HCT116 (cell line): ENCODE data around the gene PFDN5. TPM values are rescaled to one million over a fixed set of nuclear protein-coding genes. Genes with fewer than 3 reads are reported as not detected.

Source experiments
- ATAC-seq: fragments of 200-7000 bp; cut with Tn5 transposase; 2 replicates; pipeline ENCODE4 v1.9.1; 2020; ENCODE audit warnings: mild to moderate bottlenecking, moderate library complexity
- BruUV-seq: library from RNA; stranded (reverse); fragments of 400-500 nt; replicated peaks from 2 replicates; lab custom pipeline; 2021; lab: Mats Ljungman, UMichigan
- CTCF ChIA-PET: fragments of 300-600 bp; sonication (Branson Sonifier 250); formaldehyde crosslinking; loops from one replicate; lab custom pipeline; 2021; ENCODE audit warnings: antibody characterized with exemption; lab: Charles Lee
- POLR2A ChIA-PET: fragments of 300-600, 350-600 bp; sonication (Branson Sonifier 250); formaldehyde crosslinking; loops from one replicate; lab custom pipeline; 2021; ENCODE audit warnings: antibody characterized with exemption; lab: Charles Lee
- RAD21 ChIA-PET, 2 experiments: fragments of 300-600 bp; sonication (Branson Sonifier 250); formaldehyde crosslinking; loops; one replicate each; lab custom pipeline; 2023; ENCODE audit warnings: low total read pairs in 2 of 2; ENCODE audit not compliant: uncharacterized antibody in 2 of 2, unreplicated experiment in 2 of 2, low non-redundant PET in 1 of 2; lab: Charles Lee
- DNase-seq: peaks from one replicate; pipeline ENCODE4 v3.0.0-alpha.2; 2010; ENCODE audit warnings: low read depth, low spot score
- H2AFZ ChIP-seq: fragments of 200-600 bp; shearing (Covaris generic), sonication (generic); 2 replicates; pipeline ENCODE4 v1.6.1; 2017; ENCODE audit warnings: low read depth, mixed run types, mixed read lengths, antibody characterized with exemption, low read length; ENCODE audit not compliant: poor library complexity, severe bottlenecking
- H3K27ac ChIP-seq: 2 replicates; pipeline ENCODE4 v1.5.1; 2012; ENCODE audit warnings: low read depth, low read length
- H3K27me3 ChIP-seq: fragments of 200-600 bp; sonication (generic); 2 replicates; pipeline ENCODE4 v1.6.1; 2016; ENCODE audit warnings: mixed run types, low read length, mixed read lengths; ENCODE audit not compliant: insufficient read depth
- H3K36me3 ChIP-seq, 2 experiments: fragments of 200-500 bp in 1 of 2; fragments of 200-600 bp in 1 of 2; sonication (Bioruptor generic) in 1 of 2; sonication (generic) in 1 of 2; 2 replicates each; pipeline versions ENCODE4 v1.5.1 to v1.6.1; 2014 to 2016; ENCODE audit warnings: low read length in 2 of 2, inconsistent platforms in 1 of 2, mixed read lengths in 1 of 2, mixed run types in 1 of 2; ENCODE audit not compliant: insufficient read depth in 2 of 2, control insufficient read depth in 1 of 2
- H3K4me1 ChIP-seq, 2 experiments: fragments of 200-600 bp in 1 of 2; sonication (generic) in 1 of 2; 2 replicates each; pipeline versions ENCODE4 v1.5.1 to v1.6.1; 2012 to 2017; ENCODE audit warnings: low read length in 2 of 2, inconsistent platforms in 1 of 2, mild to moderate bottlenecking in 1 of 2, mixed read lengths in 1 of 2, mixed run types in 1 of 2, moderate library complexity in 1 of 2; ENCODE audit not compliant: insufficient read depth in 2 of 2, control insufficient read depth in 1 of 2
- H3K4me2 ChIP-seq: fragments of 200-600 bp; sonication (generic); 2 replicates; pipeline ENCODE4 v1.6.1; 2017; ENCODE audit warnings: mixed run types, low read length, mixed read lengths
- H3K4me3 ChIP-seq, 2 experiments: fragments of 200-600 bp in 1 of 2; sonication (generic) in 1 of 2; replicated peaks in 1 of 2; 2 replicates each; pipeline ENCODE4 v1.5.1; 2011 to 2016; ENCODE audit warnings: low read length in 2 of 2, control low read depth in 1 of 2, low read depth in 1 of 2, mild to moderate bottlenecking in 1 of 2, mixed read lengths in 1 of 2, mixed run types in 1 of 2
- H3K79me2 ChIP-seq: fragments of 200-600 bp; sonication (generic); 2 replicates; pipeline ENCODE4 v1.6.1; 2017; ENCODE audit warnings: mild to moderate bottlenecking, mixed run types, low read length, moderate library complexity, mixed read lengths; ENCODE audit not compliant: insufficient read depth
- H3K9ac ChIP-seq: fragments of 200-600 bp; sonication (generic); 2 replicates; pipeline ENCODE4 v1.6.1; 2016; ENCODE audit warnings: low read length, mixed read lengths
- H3K9me2 ChIP-seq: fragments of 200-600 bp; sonication (generic), shearing (Covaris generic); 2 replicates; pipeline ENCODE4 v1.6.1; 2017; ENCODE audit warnings: mixed run types, mild to moderate bottlenecking, moderate library complexity; ENCODE audit not compliant: insufficient read depth
- H3K9me3 ChIP-seq, 2 experiments: fragments of 200-500 bp in 1 of 2; fragments of 200-600 bp in 1 of 2; sonication (Bioruptor generic) in 1 of 2; sonication (generic) in 1 of 2; 2 replicates each; pipeline ENCODE4 v1.6.1; 2014 to 2017; ENCODE audit warnings: low read length in 2 of 2, mixed read lengths in 2 of 2, inconsistent platforms in 1 of 2, low read depth in 1 of 2, mild to moderate bottlenecking in 1 of 2, mixed run types in 1 of 2, moderate library complexity in 1 of 2; ENCODE audit not compliant: control insufficient read depth in 1 of 2, insufficient read depth in 1 of 2
- H4K20me1 ChIP-seq: fragments of 200-600 bp; sonication (generic), shearing (Covaris generic); 2 replicates; pipeline ENCODE4 v1.6.1; 2017; ENCODE audit warnings: mixed run types, mild to moderate bottlenecking, moderate library complexity; ENCODE audit not compliant: insufficient read depth
- CBX3 ChIP-seq: IDR thresholded peaks from 2 replicates; pipeline ENCODE4 v1.6.1; 2012; ENCODE audit warnings: low read depth
- EGR1 ChIP-seq: IDR thresholded peaks from 2 replicates; pipeline ENCODE4 v1.6.1; 2012; ENCODE audit warnings: low read depth
- ELF1 ChIP-seq: IDR thresholded peaks from 2 replicates; pipeline ENCODE4 v1.6.1; 2012; ENCODE audit warnings: low read depth, borderline replicate concordance
- EZH2 ChIP-seq: fragments of 200-600 bp; sonication (generic); IDR thresholded peaks from 2 replicates; pipeline ENCODE4 v1.6.1; 2017; ENCODE audit warnings: antibody characterized with exemption, mixed run types
- EZH2phosphoT487 ChIP-seq: fragments of 200-600 bp; IDR thresholded peaks from 2 replicates; pipeline ENCODE4 v1.6.1; 2018; ENCODE audit warnings: antibody characterized with exemption, borderline replicate concordance
- JUND ChIP-seq: IDR thresholded peaks from 2 replicates; pipeline ENCODE4 v1.6.1; 2012
- POLR2AphosphoS5 ChIP-seq: IDR thresholded peaks from 2 replicates; pipeline ENCODE4 v1.6.1; 2011; ENCODE audit warnings: mild to moderate bottlenecking, low read depth, low read length, moderate library complexity
- RAD21 ChIP-seq: IDR thresholded peaks from 2 replicates; pipeline ENCODE4 v1.6.1; 2012; ENCODE audit warnings: low read depth, mild to moderate bottlenecking
- SIN3A ChIP-seq: IDR thresholded peaks from 2 replicates; pipeline ENCODE4 v1.6.1; 2012; ENCODE audit warnings: low read depth
- SRF ChIP-seq: IDR thresholded peaks from 2 replicates; pipeline ENCODE4 v1.6.1; 2012; ENCODE audit warnings: low read depth
- TCF7L2 ChIP-seq: IDR thresholded peaks from 2 replicates; pipeline ENCODE4 v1.7.0; 2011; ENCODE audit warnings: borderline replicate concordance, inconsistent platforms; ENCODE audit not compliant: insufficient read depth, insufficient read length; ENCODE audit errors: extremely low read depth
- YY1 ChIP-seq: IDR thresholded peaks from 2 replicates; pipeline ENCODE4 v1.6.1; 2011; ENCODE audit warnings: low read length, low read depth, moderate library complexity, mild to moderate bottlenecking; ENCODE audit not compliant: insufficient replicate concordance; ENCODE audit errors: extremely low read depth
- ZFX ChIP-seq: fragments of 450-650 bp; IDR thresholded peaks from 2 replicates; pipeline ENCODE4 v1.6.1; 2017
- ZNF274 ChIP-seq: fragments of 200-500 bp; sonication (Bioruptor generic); IDR thresholded peaks from 2 replicates; pipeline ENCODE4 v1.6.1; 2014; ENCODE audit warnings: mild to moderate bottlenecking, low read depth, low read length, inconsistent platforms
- intact Hi-C: fragments of 100-400 bp; cut with micrococcal nuclease; formaldehyde crosslinking; loops from 2 replicates; pipeline ENCODE4 v1.10.0; 2022
- total RNA-seq: library from RNA; stranded (reverse); gene quantifications from one replicate; pipeline ENCODE4 v1.2.1, GENCODE V29; 2021; ENCODE audit not compliant: unreplicated experiment
- TF ChIP-seq, protein P1 (sequence below): IDR thresholded peaks from 2 replicates; pipeline ENCODE4 v1.6.1; 2012; ENCODE audit warnings: low read depth
- TF ChIP-seq, protein P2 (sequence below): IDR thresholded peaks from 2 replicates; pipeline ENCODE4 v1.6.1; 2011; ENCODE audit warnings: mild to moderate bottlenecking, low read length, moderate library complexity; ENCODE audit not compliant: insufficient replicate concordance; ENCODE audit errors: extremely low read depth
- TF ChIP-seq, protein P3 (sequence below): IDR thresholded peaks from 2 replicates; pipeline ENCODE4 v1.6.1; 2012
- TF ChIP-seq, protein P4 (sequence below), 3 experiments: fragments of 200-600 bp in 1 of 3; sonication (generic) in 1 of 3; IDR thresholded peaks in 2 of 3; conservative IDR thresholded peaks in 1 of 3; 2 replicates each; pipeline ENCODE4 v1.5.1; 2012 to 2017; ENCODE audit warnings: low read depth in 2 of 3, low read length in 2 of 3, antibody characterized with exemption in 1 of 3, borderline replicate concordance in 1 of 3, control low read depth in 1 of 3, mild to moderate bottlenecking in 1 of 3, mixed read lengths in 1 of 3, mixed run types in 1 of 3, moderate library complexity in 1 of 3; ENCODE audit not compliant: insufficient read depth in 1 of 3

The PFDN5 gene
- total RNA-seq, 1 experiment from 2014 or later = 318 TPM

DNA sequence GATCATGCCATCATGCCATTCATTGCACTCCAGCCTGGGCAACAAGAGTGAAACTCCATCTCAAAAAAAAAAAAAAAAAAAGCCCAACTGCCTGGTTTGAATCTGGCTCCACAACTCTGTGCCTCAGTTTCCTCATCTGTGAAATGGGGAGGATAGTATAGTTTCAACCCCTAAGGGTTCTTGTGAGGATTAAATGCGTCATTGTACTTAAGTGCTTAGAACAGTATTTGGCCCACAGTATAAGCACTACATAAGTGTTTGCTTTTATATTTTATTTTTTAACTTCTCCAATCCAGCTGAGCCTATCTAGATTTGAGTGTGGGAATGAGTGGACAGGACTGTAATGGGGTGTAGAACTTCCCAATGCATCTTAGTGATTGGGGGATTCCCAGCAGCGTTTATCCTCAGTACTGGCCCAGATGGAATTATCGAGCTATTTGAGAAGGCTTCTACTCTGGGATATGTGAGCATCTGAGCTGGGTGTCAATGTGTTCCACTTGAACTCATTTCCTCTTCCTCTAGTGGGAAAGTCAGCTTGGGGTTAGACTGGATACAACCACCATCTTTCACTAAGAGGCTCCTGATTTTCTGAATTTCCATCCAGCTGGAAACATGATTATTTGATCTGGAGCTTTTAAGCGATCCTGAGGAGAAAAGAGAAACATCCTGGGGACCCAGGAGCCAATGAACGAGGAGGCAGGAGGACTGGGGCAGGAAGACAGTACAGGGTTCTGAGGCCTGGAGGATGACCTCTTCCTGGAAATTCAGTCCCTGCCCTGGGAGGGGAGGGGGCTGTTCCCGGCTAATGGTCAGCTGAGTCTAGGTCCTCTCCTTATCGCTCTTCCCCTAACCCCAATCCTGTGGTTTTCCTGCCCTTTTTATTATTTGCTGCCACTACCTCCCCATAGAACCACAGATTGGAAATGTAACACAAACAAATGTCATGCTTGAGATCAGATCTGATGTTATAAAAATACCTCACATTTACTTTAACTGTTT, 36.5 kb upstream of the PFDN5 start:
- BruUV-seq = no TSS peak
- RAD21 ChIA-PET = no interaction called here
- H3K4me3 ChIP-seq = no peak overlapping the region
- no peak overlapping the region for H3K9ac ChIP-seq
- no peaks in the 10 kb centered on the region for H3K4me1 ChIP-seq
- no peaks in the 10 kb centered on the region for H3K27me3 ChIP-seq
- intact Hi-C loops = no loop called here
- no peak overlapping the region for H3K4me2 ChIP-seq
- peaks cover 0 to 2% of the 10 kb centered on the region in 2 experiments; a peak in 1 of 4 replicates for H3K36me3 ChIP-seq
- no peaks in the 10 kb centered on the region for H3K79me2 ChIP-seq
- ATAC-seq (no peak), DNase-seq (no peak)
- H4K20me1 ChIP-seq = no peaks in the 10 kb centered on the region
- no peaks in the 10 kb centered on the region for H3K9me2 ChIP-seq
- CTCF ChIA-PET = interaction anchor here (0.5 to 1.4 kb wide), 3 partner anchors 9 to 193 kb away, joined by 3 to 4 read pairs (median 4); partner anchors contain the start of gene ESPL1
- POLR2A ChIA-PET = no interaction called here
- H3K27ac ChIP-seq = no peak overlapping the region
- no peaks in the 10 kb centered on the region for H3K9me3 ChIP-seq
- H2AFZ ChIP-seq = no peak overlapping the region
- TF ChIP-seq YY1 (no peak), EGR1 (no peak), ZFX (no peak), JUND (no peak), CBX3 (no peak), EZH2phosphoT487 (no peak), TCF7L2 (no peak), ELF1 (no peak), SRF (no peak), POLR2AphosphoS5 (no peak), RAD21 (no peak), SIN3A (no peak), ZNF274 (no peak), EZH2 (no peak)
- TF ChIP-seq, protein P1, sequence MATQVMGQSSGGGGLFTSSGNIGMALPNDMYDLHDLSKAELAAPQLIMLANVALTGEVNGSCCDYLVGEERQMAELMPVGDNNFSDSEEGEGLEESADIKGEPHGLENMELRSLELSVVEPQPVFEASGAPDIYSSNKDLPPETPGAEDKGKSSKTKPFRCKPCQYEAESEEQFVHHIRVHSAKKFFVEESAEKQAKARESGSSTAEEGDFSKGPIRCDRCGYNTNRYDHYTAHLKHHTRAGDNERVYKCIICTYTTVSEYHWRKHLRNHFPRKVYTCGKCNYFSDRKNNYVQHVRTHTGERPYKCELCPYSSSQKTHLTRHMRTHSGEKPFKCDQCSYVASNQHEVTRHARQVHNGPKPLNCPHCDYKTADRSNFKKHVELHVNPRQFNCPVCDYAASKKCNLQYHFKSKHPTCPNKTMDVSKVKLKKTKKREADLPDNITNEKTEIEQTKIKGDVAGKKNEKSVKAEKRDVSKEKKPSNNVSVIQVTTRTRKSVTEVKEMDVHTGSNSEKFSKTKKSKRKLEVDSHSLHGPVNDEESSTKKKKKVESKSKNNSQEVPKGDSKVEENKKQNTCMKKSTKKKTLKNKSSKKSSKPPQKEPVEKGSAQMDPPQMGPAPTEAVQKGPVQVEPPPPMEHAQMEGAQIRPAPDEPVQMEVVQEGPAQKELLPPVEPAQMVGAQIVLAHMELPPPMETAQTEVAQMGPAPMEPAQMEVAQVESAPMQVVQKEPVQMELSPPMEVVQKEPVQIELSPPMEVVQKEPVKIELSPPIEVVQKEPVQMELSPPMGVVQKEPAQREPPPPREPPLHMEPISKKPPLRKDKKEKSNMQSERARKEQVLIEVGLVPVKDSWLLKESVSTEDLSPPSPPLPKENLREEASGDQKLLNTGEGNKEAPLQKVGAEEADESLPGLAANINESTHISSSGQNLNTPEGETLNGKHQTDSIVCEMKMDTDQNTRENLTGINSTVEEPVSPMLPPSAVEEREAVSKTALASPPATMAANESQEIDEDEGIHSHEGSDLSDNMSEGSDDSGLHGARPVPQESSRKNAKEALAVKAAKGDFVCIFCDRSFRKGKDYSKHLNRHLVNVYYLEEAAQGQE = no peak
- TF ChIP-seq, protein P2, sequence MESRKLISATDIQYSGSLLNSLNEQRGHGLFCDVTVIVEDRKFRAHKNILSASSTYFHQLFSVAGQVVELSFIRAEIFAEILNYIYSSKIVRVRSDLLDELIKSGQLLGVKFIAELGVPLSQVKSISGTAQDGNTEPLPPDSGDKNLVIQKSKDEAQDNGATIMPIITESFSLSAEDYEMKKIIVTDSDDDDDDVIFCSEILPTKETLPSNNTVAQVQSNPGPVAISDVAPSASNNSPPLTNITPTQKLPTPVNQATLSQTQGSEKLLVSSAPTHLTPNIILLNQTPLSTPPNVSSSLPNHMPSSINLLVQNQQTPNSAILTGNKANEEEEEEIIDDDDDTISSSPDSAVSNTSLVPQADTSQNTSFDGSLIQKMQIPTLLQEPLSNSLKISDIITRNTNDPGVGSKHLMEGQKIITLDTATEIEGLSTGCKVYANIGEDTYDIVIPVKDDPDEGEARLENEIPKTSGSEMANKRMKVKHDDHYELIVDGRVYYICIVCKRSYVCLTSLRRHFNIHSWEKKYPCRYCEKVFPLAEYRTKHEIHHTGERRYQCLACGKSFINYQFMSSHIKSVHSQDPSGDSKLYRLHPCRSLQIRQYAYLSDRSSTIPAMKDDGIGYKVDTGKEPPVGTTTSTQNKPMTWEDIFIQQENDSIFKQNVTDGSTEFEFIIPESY = no peak
- TF ChIP-seq, protein P3, sequence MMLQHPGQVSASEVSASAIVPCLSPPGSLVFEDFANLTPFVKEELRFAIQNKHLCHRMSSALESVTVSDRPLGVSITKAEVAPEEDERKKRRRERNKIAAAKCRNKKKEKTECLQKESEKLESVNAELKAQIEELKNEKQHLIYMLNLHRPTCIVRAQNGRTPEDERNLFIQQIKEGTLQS = no peak
- TF ChIP-seq, protein P4, sequence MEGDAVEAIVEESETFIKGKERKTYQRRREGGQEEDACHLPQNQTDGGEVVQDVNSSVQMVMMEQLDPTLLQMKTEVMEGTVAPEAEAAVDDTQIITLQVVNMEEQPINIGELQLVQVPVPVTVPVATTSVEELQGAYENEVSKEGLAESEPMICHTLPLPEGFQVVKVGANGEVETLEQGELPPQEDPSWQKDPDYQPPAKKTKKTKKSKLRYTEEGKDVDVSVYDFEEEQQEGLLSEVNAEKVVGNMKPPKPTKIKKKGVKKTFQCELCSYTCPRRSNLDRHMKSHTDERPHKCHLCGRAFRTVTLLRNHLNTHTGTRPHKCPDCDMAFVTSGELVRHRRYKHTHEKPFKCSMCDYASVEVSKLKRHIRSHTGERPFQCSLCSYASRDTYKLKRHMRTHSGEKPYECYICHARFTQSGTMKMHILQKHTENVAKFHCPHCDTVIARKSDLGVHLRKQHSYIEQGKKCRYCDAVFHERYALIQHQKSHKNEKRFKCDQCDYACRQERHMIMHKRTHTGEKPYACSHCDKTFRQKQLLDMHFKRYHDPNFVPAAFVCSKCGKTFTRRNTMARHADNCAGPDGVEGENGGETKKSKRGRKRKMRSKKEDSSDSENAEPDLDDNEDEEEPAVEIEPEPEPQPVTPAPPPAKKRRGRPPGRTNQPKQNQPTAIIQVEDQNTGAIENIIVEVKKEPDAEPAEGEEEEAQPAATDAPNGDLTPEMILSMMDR (IDR thresholded peaks at IDR 0.05 in 2 of 3, conservative IDR thresholded peaks at IDR 0.05 in 1 of 3; ENCODE audit: borderline replicate concordance in 1 of 3, insufficient read depth in 1 of 3, low read depth in 2 of 3, low read length in 2 of 3) = no peak
